Measurements from ENCODE around the gene EVPL. TPM values are rescaled to one million over a fixed set of nuclear protein-coding genes. Genes with fewer than 3 reads are reported as not detected.

The EVPL gene
- total and polyA plus RNA-seq, 2 of the 13 experiments (the other 11 are each of a cell fraction or from before 2014, with no cell fraction given), result 2.1 to 8.2 TPM

DNA sequence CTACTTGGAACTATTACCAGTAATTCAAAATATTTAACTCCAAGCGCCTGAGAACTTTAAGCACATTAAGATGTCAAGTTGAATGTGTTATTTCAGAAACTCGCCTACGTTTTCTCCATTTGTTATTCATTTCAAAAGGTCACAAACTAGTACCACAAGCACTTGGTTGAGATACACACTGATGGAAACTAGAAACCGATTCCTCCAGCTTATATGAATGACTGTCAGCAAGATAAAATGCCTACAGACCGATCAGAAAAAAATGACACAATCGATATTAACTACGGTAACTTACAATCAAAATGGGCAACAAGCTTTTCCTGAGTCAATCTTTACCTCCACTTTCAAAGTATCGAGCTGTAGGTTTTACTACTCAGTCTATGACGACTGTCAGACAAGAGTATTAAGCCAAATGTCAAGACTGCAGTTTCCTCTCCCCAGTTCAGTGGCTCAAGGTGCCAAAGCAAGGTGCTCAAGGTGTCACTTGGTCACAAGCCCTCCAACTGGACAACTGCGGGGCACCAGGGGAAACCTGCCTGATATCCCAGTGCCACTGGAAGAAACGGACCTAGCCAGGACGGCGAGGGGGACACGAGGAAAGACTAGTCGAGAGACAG is 44.5 kb upstream of the EVPL start (continued):
- TF ChIP-seq, protein P1, sequence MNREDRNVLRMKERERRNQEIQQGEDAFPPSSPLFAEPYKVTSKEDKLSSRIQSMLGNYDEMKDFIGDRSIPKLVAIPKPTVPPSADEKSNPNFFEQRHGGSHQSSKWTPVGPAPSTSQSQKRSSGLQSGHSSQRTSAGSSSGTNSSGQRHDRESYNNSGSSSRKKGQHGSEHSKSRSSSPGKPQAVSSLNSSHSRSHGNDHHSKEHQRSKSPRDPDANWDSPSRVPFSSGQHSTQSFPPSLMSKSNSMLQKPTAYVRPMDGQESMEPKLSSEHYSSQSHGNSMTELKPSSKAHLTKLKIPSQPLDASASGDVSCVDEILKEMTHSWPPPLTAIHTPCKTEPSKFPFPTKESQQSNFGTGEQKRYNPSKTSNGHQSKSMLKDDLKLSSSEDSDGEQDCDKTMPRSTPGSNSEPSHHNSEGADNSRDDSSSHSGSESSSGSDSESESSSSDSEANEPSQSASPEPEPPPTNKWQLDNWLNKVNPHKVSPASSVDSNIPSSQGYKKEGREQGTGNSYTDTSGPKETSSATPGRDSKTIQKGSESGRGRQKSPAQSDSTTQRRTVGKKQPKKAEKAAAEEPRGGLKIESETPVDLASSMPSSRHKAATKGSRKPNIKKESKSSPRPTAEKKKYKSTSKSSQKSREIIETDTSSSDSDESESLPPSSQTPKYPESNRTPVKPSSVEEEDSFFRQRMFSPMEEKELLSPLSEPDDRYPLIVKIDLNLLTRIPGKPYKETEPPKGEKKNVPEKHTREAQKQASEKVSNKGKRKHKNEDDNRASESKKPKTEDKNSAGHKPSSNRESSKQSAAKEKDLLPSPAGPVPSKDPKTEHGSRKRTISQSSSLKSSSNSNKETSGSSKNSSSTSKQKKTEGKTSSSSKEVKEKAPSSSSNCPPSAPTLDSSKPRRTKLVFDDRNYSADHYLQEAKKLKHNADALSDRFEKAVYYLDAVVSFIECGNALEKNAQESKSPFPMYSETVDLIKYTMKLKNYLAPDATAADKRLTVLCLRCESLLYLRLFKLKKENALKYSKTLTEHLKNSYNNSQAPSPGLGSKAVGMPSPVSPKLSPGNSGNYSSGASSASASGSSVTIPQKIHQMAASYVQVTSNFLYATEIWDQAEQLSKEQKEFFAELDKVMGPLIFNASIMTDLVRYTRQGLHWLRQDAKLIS (CRISPR knock-in tag; IDR thresholded peaks at IDR 0.05), result no peak
- no peak for TF ChIP-seq MYNN (CRISPR knock-in tag; IDR thresholded peaks at IDR 0.05; ENCODE audit: low read depth)
- TF ChIP-seq ZSCAN21 (CRISPR knock-in tag; IDR thresholded peaks at IDR 0.05; ENCODE audit: borderline replicate concordance), result no peak
- 0 out of 2 replicates have a peak, but pooled peaks have one; percentile 41 for TF ChIP-seq SMAD3 (CRISPR knock-in tag; IDR thresholded peaks at IDR 0.05)
- TF ChIP-seq, protein P2, sequence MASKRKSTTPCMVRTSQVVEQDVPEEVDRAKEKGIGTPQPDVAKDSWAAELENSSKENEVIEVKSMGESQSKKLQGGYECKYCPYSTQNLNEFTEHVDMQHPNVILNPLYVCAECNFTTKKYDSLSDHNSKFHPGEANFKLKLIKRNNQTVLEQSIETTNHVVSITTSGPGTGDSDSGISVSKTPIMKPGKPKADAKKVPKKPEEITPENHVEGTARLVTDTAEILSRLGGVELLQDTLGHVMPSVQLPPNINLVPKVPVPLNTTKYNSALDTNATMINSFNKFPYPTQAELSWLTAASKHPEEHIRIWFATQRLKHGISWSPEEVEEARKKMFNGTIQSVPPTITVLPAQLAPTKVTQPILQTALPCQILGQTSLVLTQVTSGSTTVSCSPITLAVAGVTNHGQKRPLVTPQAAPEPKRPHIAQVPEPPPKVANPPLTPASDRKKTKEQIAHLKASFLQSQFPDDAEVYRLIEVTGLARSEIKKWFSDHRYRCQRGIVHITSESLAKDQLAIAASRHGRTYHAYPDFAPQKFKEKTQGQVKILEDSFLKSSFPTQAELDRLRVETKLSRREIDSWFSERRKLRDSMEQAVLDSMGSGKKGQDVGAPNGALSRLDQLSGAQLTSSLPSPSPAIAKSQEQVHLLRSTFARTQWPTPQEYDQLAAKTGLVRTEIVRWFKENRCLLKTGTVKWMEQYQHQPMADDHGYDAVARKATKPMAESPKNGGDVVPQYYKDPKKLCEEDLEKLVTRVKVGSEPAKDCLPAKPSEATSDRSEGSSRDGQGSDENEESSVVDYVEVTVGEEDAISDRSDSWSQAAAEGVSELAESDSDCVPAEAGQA (IDR thresholded peaks at IDR 0.05; ENCODE audit: low read depth), result no peak
- TF ChIP-seq, protein P2 (CRISPR knock-in tag; IDR thresholded peaks at IDR 0.05; ENCODE audit: borderline replicate concordance), result 0 out of 2 replicates have a peak, but pooled peaks have one; percentile 18
- peak; percentile 55; the same call in 1 of the 2 replicates for TF ChIP-seq TGIF2 (CRISPR knock-in tag; IDR thresholded peaks at IDR 0.05)
- TF ChIP-seq BCL6 (CRISPR knock-in tag; IDR thresholded peaks at IDR 0.05), result no peak
- no peak for TF ChIP-seq HIC2 (CRISPR knock-in tag; IDR thresholded peaks at IDR 0.05; ENCODE audit: low read depth)
- TF ChIP-seq ETV6 (CRISPR knock-in tag; conservative IDR thresholded peaks at IDR 0.05), result no peak
- TF ChIP-seq, protein P3, sequence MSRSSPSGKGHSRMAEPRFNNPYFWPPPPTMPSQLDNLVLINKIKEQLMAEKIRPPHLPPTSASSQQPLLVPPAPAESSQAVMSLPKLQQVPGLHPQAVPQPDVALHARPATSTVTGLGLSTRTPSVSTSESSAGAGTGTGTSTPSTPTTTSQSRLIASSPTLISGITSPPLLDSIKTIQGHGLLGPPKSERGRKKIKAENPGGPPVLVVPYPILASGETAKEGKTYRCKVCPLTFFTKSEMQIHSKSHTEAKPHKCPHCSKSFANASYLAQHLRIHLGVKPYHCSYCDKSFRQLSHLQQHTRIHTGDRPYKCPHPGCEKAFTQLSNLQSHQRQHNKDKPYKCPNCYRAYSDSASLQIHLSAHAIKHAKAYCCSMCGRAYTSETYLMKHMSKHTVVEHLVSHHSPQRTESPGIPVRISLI (CRISPR knock-in tag; IDR thresholded peaks at IDR 0.05; ENCODE audit: borderline replicate concordance), result no peak
- no peak for TF ChIP-seq SP140L (CRISPR knock-in tag; IDR thresholded peaks at IDR 0.05; ENCODE audit: borderline replicate concordance)
- 0 out of 2 replicates have a peak, but pooled peaks have one; percentile 89 for TF ChIP-seq ZNF816 (CRISPR knock-in tag; IDR thresholded peaks at IDR 0.05; ENCODE audit: borderline replicate concordance)
- no peak for TF ChIP-seq ZEB1 (IDR thresholded peaks at IDR 0.05; ENCODE audit: insufficient replicate concordance, low read depth)
- TF ChIP-seq, protein P4, sequence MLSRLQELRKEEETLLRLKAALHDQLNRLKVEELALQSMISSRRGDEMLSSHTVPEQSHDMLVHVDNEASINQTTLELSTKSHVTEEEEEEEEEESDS (CRISPR knock-in tag; IDR thresholded peaks at IDR 0.05; ENCODE audit: borderline replicate concordance), result no peak
- TF ChIP-seq GLI4 (CRISPR knock-in tag; IDR thresholded peaks at IDR 0.05; ENCODE audit: borderline replicate concordance), result no peak

Measured in HepG2 (cell line).